ENCODE measurements around the gene INCENP. TPM values are rescaled to one million over a fixed set of nuclear protein-coding genes. Genes with fewer than 3 reads are reported as not detected.

The INCENP gene
- total and polyA plus RNA-seq, 2 of the 13 experiments (the other 11 are each of a cell fraction or from before 2014, with no cell fraction given), result 14.1 to 37.3 TPM

GRCh38 chr11:62151737-62152102 is 27.9 kb downstream of the INCENP start:
- no TSS peak for BruUV-seq (replicated peaks)
- ChIA-PET POLR2A (no interaction called here), CTCF (ENCODE audit: low intra/inter-chr PET ratio, low total read pairs) (no interaction called here)
- WGBS (ENCODE audit: low lambda C conversion rate), result 100% methylated on average over 6 of the region's 9 CpGs
- Histone ChIP-seq H2AFZ (ENCODE audit: low read length) (no peak overlapping the region), H3K27me3 (ENCODE audit: control insufficient read depth in 1 of 2, insufficient read depth in 2 of 2, low read length in 2 of 2) (no peaks in the 10 kb centered on the region; a peak in 1 of 5 replicates), H3K4me1 (ENCODE audit: insufficient read depth, low read length) (no peaks in the 10 kb centered on the region), H3K79me2 (ENCODE audit: insufficient read depth, low read length) (no peaks in the 10 kb centered on the region), H3K36me3 (replicated peaks in 1 of 2; ENCODE audit: control insufficient read depth in 1 of 2, insufficient read depth in 2 of 2, low read length in 2 of 2) (peaks cover 34 to 51% of the 10 kb centered on the region in 2 experiments), H3K27ac (ENCODE audit: extremely low read length, insufficient read depth, low read length) (no peak overlapping the region), H4K20me1 (ENCODE audit: insufficient read depth, low read length) (no peaks in the 10 kb centered on the region), H3K4me3 (replicated peaks in 1 of 3; ENCODE audit: insufficient read depth in 1 of 3, low read depth in 2 of 3, low read length in 3 of 3) (no peak overlapping the region), H3K9me3 (ENCODE audit: low read length) (no peaks in the 10 kb centered on the region), H3K4me2 (ENCODE audit: low read depth, low read length) (no peak overlapping the region), H3K9ac (ENCODE audit: insufficient read depth, low read depth, low read length) (no peak overlapping the region)
- FAIRE-seq (no peak), DNase-seq (ENCODE audit: low spot score) (no peak), ATAC-seq (no peak)
- in situ Hi-C loops (cut with HindIII; ENCODE audit: extremely low pct_ligation_motif_present, low pct_unique_long_range_greater_than_20kb) (no loop called here), intact Hi-C loops (cut with micrococcal nuclease; ENCODE audit: unreplicated experiment) (no loop called here)
- TF ChIP-seq FOXK2 (IDR thresholded peaks at IDR 0.05) (no peak), HOXD1 (CRISPR knock-in tag; IDR thresholded peaks at IDR 0.05) (no peak), ZNF615 (CRISPR knock-in tag; IDR thresholded peaks at IDR 0.05; ENCODE audit: borderline replicate concordance) (no peak), POLR2AphosphoS2 (IDR thresholded peaks at IDR 0.05; ENCODE audit: low read depth, low read length) (no peak), ZNF580 (CRISPR knock-in tag; IDR thresholded peaks at IDR 0.05; ENCODE audit: borderline replicate concordance, low read depth) (no peak), ZSCAN31 (CRISPR knock-in tag; IDR thresholded peaks at IDR 0.05; ENCODE audit: low read depth) (no peak), TAF15 (IDR thresholded peaks at IDR 0.05; ENCODE audit: low read depth, low read length, poor library complexity, severe bottlenecking) (no peak), PBX3 (CRISPR knock-in tag; IDR thresholded peaks at IDR 0.05; ENCODE audit: borderline replicate concordance) (no peak)
- TF ChIP-seq, protein P1, sequence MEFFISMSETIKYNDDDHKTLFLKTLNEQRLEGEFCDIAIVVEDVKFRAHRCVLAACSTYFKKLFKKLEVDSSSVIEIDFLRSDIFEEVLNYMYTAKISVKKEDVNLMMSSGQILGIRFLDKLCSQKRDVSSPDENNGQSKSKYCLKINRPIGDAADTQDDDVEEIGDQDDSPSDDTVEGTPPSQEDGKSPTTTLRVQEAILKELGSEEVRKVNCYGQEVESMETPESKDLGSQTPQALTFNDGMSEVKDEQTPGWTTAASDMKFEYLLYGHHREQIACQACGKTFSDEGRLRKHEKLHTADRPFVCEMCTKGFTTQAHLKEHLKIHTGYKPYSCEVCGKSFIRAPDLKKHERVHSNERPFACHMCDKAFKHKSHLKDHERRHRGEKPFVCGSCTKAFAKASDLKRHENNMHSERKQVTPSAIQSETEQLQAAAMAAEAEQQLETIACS (CRISPR knock-in tag; IDR thresholded peaks at IDR 0.05), result no peak
- TF ChIP-seq, protein P2, sequence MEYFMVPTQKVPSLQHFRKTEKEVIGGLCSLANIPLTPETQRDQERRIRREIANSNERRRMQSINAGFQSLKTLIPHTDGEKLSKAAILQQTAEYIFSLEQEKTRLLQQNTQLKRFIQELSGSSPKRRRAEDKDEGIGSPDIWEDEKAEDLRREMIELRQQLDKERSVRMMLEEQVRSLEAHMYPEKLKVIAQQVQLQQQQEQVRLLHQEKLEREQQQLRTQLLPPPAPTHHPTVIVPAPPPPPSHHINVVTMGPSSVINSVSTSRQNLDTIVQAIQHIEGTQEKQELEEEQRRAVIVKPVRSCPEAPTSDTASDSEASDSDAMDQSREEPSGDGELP (IDR thresholded peaks at IDR 0.05; ENCODE audit: borderline replicate concordance, low read depth), result no peak
- TF ChIP-seq, protein P3, sequence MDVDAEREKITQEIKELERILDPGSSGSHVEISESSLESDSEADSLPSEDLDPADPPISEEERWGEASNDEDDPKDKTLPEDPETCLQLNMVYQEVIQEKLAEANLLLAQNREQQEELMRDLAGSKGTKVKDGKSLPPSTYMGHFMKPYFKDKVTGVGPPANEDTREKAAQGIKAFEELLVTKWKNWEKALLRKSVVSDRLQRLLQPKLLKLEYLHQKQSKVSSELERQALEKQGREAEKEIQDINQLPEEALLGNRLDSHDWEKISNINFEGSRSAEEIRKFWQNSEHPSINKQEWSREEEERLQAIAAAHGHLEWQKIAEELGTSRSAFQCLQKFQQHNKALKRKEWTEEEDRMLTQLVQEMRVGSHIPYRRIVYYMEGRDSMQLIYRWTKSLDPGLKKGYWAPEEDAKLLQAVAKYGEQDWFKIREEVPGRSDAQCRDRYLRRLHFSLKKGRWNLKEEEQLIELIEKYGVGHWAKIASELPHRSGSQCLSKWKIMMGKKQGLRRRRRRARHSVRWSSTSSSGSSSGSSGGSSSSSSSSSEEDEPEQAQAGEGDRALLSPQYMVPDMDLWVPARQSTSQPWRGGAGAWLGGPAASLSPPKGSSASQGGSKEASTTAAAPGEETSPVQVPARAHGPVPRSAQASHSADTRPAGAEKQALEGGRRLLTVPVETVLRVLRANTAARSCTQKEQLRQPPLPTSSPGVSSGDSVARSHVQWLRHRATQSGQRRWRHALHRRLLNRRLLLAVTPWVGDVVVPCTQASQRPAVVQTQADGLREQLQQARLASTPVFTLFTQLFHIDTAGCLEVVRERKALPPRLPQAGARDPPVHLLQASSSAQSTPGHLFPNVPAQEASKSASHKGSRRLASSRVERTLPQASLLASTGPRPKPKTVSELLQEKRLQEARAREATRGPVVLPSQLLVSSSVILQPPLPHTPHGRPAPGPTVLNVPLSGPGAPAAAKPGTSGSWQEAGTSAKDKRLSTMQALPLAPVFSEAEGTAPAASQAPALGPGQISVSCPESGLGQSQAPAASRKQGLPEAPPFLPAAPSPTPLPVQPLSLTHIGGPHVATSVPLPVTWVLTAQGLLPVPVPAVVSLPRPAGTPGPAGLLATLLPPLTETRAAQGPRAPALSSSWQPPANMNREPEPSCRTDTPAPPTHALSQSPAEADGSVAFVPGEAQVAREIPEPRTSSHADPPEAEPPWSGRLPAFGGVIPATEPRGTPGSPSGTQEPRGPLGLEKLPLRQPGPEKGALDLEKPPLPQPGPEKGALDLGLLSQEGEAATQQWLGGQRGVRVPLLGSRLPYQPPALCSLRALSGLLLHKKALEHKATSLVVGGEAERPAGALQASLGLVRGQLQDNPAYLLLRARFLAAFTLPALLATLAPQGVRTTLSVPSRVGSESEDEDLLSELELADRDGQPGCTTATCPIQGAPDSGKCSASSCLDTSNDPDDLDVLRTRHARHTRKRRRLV (CRISPR knock-in tag; IDR thresholded peaks at IDR 0.05), result no peak

Measured in HepG2 (cell line).